ENCODE measurements around the gene LDB2. TPM values are rescaled to one million over a fixed set of nuclear protein-coding genes. Genes with fewer than 3 reads are reported as not detected.

Gene LDB2
- total RNA-seq, 3 donors from 2014 or later: 4.7 to 19.9 (median 9.3) TPM

GRCh38 chr4:16772366-16772850 is 126.0 kb downstream of the LDB2 start:
- no peaks in the 10 kb centered on the region for H3K36me3 ChIP-seq (ENCODE audit: low read depth)
- no peak for TF ChIP-seq CTCF (IDR thresholded peaks at IDR 0.05)
- no peaks in the 10 kb centered on the region for H3K9me3 ChIP-seq
- intact Hi-C loops (cut with DNase I, micrococcal nuclease): no loop called here
- no peak for ATAC-seq
- DNase-seq: no peak
- H3K4me1 ChIP-seq (ENCODE audit: low read depth): no peaks in the 10 kb centered on the region
- no peak overlapping the region for H3K4me3 ChIP-seq

GRCh38 chr4:16770710-16771285 is 127.6 kb downstream of the LDB2 start:
- no peak overlapping the region for H3K4me3 ChIP-seq
- H3K4me1 ChIP-seq (ENCODE audit: low read depth): no peaks in the 10 kb centered on the region
- TF ChIP-seq CTCF (IDR thresholded peaks at IDR 0.05): no peak

GRCh38 chr4:16767861-16768260 is 130.6 kb downstream of the LDB2 start:
- ATAC-seq: no peak
- no peak for TF ChIP-seq CTCF (IDR thresholded peaks at IDR 0.05)
- intact Hi-C loops (cut with DNase I, micrococcal nuclease): no loop called here

More at GRCh38 chr4:16770710-16771285, 127.6 kb downstream of the LDB2 start:
- Histone ChIP-seq H3K36me3 (ENCODE audit: low read depth) (no peaks in the 10 kb centered on the region), H3K9me3 (no peaks in the 10 kb centered on the region)
- ATAC-seq: no peak
- DNase-seq: no peak
- intact Hi-C loops (cut with DNase I, micrococcal nuclease): no loop called here

GRCh38 chr4:16767251-16767650 is 131.2 kb downstream of the LDB2 start:
- no peak overlapping the region for H3K4me3 ChIP-seq
- DNase-seq (no peak), ATAC-seq (no peak)
- H3K9me3 ChIP-seq: no peaks in the 10 kb centered on the region
- no peaks in the 10 kb centered on the region for H3K4me1 ChIP-seq (ENCODE audit: low read depth)
- no peaks in the 10 kb centered on the region for H3K36me3 ChIP-seq (ENCODE audit: low read depth)
- TF ChIP-seq CTCF (IDR thresholded peaks at IDR 0.05): no peak
- intact Hi-C loops (cut with DNase I, micrococcal nuclease): no loop called here

More at GRCh38 chr4:16767861-16768260, 130.6 kb downstream of the LDB2 start:
- Histone ChIP-seq H3K9me3 (no peaks in the 10 kb centered on the region), H3K36me3 (ENCODE audit: low read depth) (no peaks in the 10 kb centered on the region), H3K4me1 (ENCODE audit: low read depth) (no peaks in the 10 kb centered on the region), H3K4me3 (no peak overlapping the region)
- DNase-seq: no peak

GRCh38 chr4:16765546-16765945 is 132.9 kb downstream of the LDB2 start:
- H3K9me3 ChIP-seq: no peaks in the 10 kb centered on the region
- no peaks in the 10 kb centered on the region for H3K4me1 ChIP-seq (ENCODE audit: low read depth)
- intact Hi-C loops (cut with DNase I, micrococcal nuclease): no loop called here
- no peak for DNase-seq
- no peak overlapping the region for H3K4me3 ChIP-seq
- ATAC-seq: no peak
- H3K36me3 ChIP-seq (ENCODE audit: low read depth): no peaks in the 10 kb centered on the region
- no peak for TF ChIP-seq CTCF (IDR thresholded peaks at IDR 0.05)

- no peaks in the 10 kb centered on the region for H3K9me3 ChIP-seq
- ATAC-seq (no peak), DNase-seq (no peak)
- intact Hi-C loops (cut with DNase I, micrococcal nuclease): no loop called here
- no peak for TF ChIP-seq CTCF (IDR thresholded peaks at IDR 0.05)
- H3K4me3 ChIP-seq: no peak overlapping the region
- no peaks in the 10 kb centered on the region for H3K36me3 ChIP-seq (ENCODE audit: low read depth)
- H3K4me1 ChIP-seq (ENCODE audit: low read depth): no peaks in the 10 kb centered on the region
Measured at GRCh38 chr4:16764622-16765021, 133.8 kb downstream of the LDB2 start.

All from mucosa of descending colon (tissue), 3 donors.